NCI-H1105 (cell line): ENCODE results near the gene SLC22A6.

Source experiments
- DNase-seq: peaks from one replicate; lab custom pipeline; 2025; lab: John Stamatoyannopoulos, UW

The SLC22A6 gene

DNA sequence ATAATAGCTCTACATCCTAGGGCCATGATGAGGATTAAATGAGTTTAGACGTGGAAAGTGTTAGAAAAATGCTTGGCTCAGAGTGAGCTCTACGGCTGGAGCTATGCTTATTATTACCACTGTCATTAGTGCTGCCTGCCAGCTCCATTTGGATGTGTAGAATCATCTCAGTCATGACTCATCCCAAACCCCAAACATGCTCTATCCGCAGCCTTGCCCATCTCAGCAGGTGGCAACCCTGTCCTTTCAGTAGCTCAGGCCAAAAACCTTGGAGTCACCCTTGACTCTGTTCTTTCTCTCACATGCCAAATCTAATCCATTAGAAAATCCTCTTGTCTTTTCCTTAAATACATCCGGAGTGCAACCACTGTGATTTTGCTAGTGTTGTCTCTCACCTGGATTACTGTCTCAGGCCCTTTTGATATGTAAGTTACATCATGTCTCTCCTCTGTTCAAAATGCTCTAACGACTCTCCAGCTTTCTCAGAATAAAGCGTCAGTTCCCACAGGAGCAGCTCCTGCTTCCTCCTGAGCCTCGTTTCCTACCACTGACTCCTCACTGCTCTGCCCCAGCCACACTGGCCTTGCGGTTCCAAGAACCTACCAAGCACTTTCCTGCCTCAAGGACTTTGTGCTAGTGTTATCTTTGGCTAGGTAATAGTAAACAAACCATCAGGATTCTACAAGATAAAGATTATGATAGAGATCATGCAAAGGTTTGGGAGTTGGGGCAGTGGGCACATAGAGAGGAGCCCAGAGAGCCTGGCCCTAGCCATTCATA lies 53.1 kb downstream of the SLC22A6 start:
- DNase-seq: no peak

DNA sequence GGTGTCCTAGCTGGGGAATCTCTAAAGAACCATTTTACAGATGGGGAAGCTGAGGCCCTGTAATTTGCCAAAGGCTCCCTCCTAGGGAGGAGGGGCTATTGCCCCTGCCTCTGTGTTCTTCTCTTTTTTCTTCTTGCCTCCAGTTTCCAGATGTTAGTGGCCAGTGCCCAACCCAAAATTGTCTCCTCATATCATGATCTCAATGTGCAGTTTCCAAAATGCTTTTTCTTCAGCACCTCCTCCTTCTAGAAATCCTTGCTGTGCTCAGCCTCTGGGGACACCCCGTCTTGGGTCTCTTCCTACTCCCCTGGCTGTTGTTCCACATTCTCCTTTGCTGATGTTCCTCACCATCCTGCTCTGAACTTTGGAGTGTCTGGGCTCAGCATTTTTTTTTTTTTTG lies 54.1 kb downstream of the SLC22A6 start:
- DNase-seq: no peak

DNA sequence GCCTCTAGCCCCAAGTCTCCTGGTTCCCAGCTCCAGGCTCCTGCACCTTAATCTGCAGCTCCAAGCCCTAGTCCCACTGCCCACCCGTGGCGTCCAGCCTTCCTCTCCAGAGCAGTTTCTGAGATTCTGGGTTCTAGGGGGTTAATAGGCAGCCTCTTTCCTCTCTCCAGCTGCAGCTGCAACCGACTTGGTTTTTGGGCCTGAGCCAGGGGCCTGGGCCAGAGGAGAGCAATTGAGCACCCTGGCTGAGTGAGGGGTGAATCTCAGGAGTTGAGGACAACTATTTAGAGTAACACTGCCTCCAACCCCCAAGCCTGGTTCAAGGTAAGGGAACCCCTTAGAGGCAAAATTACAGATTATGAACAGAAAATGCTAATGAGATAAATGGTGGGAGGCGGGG lies 54.6 kb downstream of the SLC22A6 start:
- peak; percentile 27 for DNase-seq

DNA sequence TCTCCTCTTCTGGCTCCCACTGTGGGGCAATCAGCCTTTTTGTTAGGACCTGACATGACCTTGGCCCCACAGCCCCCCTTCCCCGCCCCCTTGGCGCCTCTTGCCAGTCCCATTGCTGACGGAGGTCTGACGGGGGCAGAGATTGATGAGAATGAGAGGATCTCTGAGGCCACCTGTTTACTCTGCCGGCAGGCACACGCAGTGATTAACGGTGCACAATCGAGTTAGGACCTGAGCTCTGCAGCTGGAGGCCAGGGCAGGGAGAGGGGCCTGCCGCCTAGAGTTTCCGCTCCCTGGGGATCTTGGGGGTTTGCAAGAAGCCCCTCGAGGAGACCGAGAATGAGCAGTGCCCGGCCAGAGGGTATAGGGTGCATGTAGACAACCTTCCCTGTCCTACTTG lies 56.8 kb downstream of the SLC22A6 start:
- no peak for DNase-seq

DNA sequence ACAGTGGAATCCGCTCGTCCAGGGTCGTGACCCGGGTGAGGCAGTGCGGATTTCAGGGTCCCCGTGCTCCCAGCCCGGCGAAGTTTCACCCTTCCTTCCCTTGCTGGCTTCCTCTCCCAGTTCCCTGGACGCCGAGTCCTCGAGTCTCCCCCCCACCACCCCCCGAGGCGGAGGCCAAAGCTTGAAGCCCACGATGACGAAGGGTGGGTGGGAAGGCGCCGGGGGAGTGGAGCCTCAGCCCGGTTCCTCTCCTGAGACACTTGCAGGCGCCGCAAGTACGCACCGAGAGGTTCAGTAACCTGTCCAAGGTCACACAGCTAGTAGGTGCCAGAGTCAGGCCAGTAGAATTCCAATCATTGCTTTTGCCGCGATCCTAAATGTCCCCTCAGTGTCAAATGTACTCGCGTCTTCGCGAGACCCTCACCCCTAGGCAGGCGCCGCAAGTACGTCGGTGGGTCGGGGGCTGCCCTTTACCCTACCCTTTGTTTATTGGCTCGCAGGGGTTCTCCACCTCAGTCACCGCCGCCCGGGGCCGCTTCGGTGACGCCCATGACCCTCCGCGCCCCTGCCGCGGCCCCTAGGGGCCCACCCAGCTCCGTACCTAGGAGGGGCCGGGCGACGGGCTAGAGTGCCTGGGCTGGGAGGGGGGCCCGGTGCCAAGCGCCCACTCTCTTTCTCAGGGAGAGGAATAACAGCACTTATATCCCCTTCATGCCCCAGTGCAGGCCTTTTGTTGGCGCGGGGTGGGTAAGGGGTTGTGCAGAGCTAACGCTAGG lies 57.9 kb downstream of the SLC22A6 start:
- no peak for DNase-seq
